GM19239 (cell line): ENCODE measurements around the gene ARAP1.

ENCODE experiments used
- DNase-seq: peaks from one replicate; pipeline ENCODE4 v3.0.0; 2011; ENCODE audit warnings: low spot score; ENCODE audit not compliant: insufficient read length
- FAIRE-seq: peaks from 2 replicates; lab custom pipeline; 2011; peaks lifted over from hg19 to GRCh38; lab: Jason Lieb, UNC

ARAP1 gene

DNA sequence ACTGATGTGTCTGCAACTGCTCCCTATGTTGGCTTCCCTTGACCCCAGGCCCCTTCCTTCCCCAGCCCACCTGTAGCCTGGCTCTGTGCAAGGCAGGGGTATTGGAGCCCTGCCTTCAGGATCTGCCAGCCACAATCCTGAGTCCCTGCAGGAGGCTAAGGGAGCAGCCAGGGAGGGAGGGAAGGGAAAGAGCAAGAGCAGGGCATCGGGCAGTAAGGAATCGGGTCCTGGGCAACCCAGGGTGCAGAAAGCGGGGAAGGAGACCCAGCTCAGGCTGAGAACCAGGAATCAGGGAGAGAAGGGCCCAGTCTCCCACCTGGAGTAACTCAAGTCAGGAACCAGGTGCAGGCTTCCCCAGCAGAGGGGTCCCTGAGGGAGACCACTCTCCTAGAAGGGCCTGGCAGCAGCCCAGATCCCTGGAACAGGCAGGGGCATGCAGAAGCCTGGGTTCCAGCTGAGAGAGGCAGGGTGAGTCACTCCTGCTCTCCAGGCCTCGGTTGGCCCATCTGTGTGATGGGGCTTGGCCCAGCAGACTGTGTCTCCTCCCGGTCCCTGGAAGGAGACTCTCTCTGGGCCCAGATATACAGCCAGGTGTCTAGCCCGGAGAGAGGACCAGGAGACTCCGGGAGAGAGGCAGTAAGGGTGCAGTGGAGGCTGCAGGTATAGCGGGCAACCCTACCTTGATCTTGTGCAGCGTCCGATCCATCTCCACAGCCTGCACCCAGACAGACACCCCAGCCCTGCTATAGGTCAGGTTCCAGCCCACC lies 28.3 kb upstream of the ARAP1 start:
- FAIRE-seq: no peak
- DNase-seq: no peak

DNA sequence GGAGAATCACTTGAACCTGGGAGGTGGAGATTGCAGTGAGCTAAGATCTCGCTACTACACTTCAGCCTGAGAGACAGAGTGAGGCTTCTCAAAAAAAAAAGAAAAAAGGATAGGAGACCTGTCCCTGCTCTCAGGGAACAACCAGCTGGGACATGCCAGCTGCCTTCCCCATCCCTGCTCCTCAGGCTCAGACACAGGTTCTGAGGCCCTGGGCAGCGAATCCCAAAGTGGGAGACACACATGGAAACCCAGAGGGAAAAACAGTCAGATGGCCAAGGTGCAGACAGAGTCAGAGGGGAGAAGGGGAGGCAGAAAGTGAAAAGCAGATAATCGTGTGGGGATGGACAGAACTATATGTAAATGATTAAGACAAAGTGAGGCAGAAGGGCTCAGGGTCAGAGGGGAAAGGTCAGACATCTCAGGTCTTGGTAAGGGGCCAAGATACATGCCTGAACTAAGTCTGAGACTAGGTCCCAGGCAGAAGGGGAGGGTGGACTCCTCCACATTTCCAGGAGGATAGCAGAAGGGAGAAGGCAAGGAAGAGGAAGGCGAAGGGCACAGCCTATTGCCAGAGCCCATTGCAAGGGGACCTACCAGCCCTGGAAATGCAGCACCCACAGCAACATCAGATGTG lies 27.4 kb upstream of the ARAP1 start:
- no peak for FAIRE-seq
- DNase-seq: no peak

DNA sequence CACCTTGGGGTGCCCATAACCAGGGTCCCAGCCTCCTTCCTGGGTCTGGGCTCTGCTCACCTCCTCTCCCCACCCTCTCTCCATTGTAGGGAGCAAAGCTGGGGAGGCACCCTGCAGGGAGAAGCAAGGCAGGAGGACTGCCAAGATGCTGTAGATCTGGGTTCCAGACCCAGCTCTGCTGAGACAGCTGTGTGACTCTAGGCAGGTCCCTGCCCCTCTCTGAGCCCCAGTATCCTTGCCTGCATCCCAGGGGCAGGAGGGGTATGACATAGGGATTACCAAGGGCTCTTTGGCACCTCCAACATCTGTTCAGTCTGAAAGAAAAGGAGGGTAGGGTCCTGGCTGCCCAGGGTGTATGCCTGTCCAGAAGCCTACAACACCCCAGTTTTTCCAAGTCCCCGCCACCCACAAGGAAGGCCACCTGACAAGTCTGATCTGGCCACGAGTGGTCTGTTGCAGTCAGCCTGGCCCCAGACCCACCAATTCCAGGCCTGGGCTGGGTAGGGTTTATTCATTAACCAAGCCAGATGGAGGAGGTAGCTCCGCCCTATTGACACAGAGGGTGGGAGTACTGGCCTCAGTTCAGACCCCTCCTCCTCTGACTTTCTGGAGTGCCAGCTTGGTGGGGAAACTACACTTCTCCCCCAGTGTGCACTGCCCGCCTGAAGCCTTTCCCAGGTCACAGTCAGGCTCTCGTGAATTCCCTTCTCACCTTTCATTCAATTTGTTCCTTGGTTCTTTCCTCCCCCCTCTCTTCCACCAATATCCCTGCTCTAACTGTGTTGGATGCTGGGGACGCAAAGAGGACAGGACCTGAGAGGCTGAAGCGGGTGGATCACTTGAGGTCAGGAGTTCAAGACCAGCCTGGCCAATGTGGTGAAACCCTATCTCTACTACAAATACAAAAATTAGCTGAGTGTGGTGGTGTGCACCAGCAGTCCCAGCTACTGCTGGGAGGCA lies 26.6 kb upstream of the ARAP1 start:
- FAIRE-seq (no peak), DNase-seq (no peak)

DNA sequence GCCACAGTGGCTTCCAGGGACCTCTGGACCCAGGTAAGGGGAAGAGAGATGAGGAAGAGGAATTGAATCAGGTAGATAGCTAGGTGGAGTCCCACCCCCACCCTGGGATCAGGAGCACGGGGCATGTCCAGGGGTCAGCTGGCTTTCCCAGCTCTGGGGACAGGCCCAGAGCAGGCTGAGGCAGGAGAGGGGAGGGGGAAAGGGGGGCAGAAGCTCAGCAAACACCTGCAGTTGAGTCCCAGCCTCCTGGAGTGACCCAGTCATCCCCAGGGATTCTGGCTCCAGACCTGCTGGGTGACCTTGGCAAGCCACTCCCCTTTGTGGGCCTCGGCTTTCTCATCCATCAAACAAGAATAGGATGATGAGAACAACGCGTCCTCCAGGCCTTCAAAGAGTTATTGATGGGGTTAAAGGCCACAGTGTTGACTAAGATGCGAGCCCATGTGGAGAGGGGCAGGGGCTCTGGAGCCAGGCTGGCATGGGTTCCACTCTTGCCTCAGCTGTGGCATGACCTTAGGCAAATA lies 25.6 kb upstream of the ARAP1 start:
- no peak for FAIRE-seq
- DNase-seq: no peak

DNA sequence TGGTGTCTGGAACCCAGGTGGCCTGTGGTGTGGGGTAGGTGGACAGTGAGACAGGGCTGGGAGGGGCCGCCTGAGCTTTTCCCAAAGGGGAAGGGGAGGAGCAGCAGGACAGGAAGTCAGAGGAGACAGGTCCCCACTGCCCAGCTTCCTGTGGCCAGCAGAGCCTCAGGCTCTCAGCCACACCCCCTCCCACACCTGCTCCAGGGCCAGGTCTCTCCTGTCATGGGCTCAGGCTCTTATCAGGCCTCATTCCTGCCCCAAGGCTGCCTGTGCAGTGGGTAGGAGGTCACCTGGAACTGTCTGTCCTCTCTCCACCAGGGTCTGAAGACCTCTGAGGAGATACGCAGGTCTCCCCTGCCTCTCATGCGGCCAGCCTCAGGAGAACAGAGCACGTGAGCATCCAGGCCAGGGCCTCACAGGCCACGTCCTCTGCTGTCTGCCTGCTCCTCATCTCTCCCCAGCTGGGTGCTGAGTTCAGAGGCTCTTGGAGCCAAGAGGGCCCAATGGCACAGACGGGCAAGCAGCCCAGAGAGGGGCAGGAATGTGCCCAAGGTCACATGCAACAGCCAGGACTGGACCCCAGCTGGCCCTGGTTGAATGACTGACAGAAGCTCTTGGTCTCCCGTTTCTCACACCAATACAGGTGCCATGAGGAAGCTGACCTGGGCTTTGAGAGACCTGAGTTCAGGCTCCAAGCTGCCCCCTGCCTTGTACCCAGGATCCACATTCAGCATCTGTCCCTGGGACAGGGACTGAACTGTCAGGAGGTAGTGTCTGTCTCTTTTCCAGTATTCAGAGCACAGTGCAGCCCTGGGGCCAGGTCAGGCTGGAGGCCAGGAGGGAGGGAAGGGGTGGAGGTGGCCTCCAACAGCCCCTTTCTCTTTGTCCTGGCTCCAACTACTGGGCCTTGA lies 24.9 kb upstream of the ARAP1 start:
- DNase-seq: no peak
- no peak for FAIRE-seq

DNA sequence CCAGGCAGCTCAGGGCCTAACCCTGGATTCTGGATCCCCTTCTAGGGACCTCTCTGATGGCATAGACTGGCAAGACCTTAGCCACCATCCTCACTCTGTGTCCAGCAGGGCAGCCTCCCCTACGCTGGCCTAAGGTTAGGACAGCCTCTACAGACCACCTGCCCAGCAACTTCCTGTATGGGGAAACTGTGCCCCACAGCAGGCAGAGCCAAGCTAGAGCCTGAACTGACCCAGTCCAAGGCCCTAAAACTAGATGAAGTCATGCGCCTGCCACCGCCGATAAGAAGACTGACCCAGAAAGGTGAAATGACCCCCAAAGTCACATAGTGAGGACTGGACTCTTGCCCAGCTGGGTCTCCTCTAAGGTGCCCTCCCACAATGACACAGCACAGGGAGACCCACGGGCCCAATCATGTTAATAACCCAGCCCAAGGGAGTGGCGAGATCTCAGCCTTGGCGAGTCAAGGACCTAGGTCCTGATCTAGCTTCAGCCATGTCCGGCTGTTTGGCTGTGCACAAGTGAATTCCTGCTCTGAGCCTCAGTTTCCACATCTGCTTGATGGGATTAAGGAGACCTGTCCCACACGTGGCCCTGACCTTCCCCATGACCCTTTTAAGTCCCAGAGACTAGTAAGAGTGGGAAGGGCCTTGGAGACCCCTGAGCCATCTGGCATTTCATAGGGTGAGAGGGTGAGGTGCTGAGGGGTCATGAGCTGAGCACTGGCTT lies 24.1 kb upstream of the ARAP1 start:
- no peak for DNase-seq
- no peak for FAIRE-seq

DNA sequence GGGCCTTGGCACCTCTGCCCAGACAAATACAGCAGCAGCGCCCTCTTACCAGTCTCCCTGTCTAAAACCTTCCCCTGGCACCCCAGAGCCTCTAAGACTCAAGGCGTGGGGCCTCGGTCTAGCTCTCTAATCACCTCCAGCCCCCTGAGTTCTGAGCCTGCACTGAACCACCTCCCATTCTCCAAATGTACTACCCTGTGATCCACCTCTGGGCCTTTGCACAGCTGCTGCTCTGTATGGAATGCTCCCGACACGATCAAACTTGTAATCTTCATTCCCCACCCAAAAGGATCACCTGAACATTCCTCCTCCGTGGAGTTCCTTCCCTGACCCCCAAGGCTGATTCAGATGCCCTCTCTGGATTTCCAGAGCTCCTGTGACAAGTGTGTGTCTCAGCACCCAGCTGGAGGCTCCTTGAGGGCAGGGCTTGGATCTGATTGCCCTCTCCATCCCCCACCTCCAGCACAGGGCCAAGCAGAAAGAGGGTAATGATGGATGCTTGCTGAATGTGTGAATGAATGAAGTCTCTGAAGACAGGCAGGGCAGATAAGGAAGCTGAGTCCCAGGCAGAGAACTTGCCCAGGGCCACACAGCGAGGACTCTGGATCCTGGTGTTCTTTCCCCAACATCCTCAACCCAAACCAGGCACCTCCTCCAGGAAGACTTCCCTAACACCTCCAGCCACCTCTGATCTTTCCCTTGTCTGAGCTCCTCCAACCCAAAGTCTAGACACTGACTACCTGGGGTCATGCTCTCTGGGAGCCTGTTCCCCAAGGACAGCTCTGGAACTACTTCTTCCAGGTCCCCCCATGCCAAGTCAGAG lies 23.3 kb upstream of the ARAP1 start:
- FAIRE-seq: no peak
- DNase-seq: no peak

DNA sequence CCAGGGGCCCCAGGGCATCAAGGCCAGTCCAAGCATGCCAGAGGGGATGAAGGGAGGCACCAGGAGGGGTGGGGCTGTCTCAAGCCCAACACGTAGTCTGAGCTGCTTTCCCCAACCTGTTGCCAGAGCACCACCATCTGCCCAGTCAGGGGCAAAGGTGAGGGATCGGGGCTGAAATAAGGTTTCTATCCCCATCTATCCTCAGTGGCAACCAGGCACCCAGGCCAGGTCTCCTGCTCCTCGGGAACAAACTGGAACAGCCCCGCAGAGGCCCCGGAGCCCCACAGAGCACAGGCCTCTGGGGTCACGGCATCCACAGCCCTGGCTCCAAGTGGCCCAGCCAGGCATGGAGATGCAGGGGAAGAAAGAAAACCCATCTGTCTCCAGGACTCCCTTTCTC lies 22.3 kb upstream of the ARAP1 start:
- FAIRE-seq: no peak
- DNase-seq: no peak

DNA sequence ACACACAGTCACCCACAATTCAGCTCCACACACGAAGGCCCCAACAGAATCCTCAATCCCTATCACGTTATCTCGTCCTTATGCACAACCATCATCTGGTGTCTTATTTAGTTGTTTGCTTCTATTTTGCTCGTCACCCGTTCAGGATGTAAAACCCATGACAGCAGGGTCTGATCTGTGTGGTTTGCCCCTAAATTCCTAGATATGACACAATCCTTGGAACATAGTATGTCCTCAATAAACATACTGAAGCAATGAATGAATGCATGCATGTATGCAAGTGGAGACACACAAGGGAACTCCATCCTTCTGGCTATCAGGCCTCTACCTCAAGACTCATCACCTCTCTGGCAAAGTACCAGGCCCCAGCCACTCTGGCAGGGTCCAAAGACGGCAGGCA lies 21.5 kb upstream of the ARAP1 start:
- FAIRE-seq (no peak), DNase-seq (no peak)

DNA sequence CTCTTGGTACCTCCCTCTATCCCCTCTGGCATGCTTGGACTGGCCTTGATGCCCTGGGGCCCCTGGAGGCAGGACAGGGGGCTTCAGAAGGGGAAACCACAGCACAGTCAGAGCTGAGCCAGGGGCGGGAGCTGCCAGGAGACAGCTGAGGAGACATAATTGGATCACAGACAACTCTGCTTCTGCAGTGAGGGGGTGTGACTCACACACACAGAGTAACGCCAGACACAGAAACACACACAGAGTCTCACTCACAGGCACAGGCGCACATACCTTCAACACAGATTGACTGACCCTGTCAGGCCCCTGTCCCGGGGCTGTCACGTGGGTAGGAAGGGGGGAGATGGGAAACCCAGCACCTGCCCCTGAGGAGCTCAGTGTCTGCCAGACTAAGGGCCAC lies 21.1 kb upstream of the ARAP1 start:
- FAIRE-seq (no peak), DNase-seq (no peak)

DNA sequence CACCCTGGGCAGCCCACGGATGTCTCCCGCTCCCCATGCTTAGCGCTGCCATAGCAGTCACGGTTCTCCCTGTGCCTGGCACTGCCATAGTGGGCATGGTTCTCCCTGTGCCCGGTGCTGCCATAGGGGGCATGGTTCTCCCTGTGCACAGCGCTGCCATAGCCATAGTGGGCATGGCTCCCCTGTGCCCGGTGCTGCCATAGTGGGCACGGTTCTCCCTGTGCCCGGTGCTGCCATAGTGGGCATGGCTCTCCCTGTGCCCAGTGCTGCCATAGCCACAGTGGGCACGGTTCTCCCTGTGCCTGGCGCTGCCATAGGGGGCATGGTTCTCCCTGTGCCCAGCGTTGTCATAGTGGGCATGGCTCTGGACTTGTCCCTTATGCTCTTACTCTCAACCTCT lies 19.9 kb upstream of the ARAP1 start:
- FAIRE-seq: no peak
- no peak for DNase-seq

DNA sequence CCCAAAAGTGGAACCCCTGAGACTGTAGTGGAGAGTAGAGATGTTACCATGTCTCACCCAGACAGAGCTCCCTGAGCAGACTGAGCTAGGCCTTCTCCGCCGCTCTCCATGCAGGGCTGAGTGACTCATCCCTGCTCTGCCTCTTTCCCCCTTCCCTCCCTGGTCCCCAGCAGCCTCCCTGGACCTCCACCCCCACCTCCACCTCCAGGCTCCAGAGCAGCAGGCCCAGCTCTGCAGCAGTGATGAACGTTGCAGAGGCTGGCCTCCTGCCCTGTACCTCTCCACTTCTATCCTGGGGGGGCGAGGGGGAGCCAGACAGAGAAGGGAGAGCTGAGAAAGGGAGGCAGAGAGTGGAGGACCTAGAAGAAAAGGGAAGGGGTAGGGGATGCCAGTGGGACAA lies 19.3 kb upstream of the ARAP1 start:
- DNase-seq: no peak
- no peak for FAIRE-seq

DNA sequence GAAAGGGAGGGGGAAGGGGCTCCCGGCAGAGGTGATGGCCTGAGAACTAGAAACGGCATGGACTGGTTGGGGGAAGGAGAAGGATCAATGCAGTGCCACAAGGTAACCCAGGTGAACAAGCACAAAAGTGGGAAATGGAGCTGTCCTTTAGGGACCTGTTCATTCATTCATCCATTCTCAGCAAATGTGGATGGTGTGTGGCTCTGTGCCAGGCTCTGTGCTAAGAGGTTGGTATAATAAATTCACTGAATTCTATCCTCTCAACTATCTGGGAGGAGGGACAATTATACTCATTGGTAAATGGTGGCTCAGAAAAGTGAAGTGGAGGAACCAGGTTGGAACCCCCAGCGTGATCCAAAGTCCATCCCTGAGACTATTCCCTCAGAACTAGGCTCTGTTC lies 18.6 kb upstream of the ARAP1 start:
- FAIRE-seq (no peak), DNase-seq (no peak)

DNA sequence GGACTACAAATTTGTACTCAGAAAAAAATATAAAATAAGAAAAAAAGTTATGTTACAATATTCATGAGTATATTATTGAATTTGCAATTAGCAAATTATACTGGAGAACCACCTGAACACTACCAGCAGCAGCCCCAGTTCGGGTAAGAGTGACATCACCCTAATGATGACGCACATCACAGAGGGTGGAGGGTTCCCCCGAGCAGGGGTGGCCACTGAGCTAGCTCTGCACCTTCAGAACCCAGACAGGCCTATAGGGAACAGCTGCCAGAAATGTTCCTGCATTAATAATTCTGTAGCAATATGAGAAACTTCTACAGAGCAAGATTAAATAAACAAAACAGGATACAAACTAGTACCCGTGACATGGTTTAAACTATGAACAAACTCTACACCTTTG lies 17.5 kb upstream of the ARAP1 start:
- DNase-seq: no peak
- FAIRE-seq: no peak

DNA sequence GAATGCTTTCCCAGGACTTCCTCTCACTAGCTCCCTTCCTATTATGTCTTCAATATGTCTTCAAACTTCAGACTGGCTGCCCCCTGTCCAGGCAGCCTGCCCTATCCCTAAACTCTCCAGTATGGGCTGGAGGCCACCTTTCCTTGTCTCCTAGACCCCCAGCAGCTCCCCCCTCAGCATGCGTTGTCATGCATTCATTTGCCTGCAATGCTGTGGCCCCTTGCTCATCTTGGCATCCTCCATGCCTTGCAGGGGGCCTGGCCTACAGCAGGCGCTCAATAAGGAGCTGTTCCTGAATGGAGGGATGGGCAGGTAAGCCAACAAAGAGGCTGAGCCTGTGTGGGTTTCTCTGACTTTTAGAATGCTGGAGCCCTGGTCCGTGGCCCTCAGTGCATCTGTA lies 16.4 kb upstream of the ARAP1 start:
- FAIRE-seq (no peak), DNase-seq (no peak)

DNA sequence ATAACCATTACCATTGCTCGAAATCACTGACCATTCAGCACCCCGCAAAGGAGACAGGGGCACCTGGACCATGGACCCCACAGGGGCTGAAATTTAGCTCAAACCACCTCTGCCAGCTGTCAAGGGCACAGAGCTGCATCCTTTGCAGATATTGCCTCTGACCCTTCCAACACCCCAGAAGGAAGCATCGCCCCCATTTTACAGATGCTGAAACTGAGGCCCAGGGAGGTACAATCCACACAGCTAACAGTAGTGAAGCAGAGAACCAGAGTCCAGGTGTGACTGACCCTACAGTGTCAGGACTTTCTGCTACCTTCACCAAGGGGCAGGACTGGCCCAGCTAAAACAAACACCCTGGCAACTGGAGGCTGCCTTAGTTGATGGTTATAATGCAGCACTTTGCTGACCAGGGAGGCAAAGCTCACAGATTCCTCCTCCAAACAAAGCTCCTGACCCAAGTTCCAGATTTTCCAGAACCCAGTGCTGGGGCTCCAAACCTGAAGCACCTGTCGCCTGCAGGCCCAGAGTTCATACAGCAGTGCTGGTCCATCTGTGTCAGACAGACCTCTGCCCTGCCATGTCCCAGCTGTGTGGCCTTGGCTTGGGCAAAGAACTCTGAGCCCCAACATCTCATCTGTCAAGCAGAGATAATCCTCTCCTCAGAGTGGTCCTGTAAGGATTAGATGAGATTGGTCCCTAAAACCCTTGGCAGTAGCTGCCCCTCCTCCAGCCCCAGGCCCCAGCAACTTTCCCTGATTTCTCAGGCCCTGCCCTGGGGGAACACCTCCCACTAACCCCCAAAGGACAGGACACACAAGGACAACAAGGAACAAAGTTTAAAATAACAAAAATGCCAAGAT lies 15.2 kb upstream of the ARAP1 start:
- FAIRE-seq: no peak
- DNase-seq: no peak

DNA sequence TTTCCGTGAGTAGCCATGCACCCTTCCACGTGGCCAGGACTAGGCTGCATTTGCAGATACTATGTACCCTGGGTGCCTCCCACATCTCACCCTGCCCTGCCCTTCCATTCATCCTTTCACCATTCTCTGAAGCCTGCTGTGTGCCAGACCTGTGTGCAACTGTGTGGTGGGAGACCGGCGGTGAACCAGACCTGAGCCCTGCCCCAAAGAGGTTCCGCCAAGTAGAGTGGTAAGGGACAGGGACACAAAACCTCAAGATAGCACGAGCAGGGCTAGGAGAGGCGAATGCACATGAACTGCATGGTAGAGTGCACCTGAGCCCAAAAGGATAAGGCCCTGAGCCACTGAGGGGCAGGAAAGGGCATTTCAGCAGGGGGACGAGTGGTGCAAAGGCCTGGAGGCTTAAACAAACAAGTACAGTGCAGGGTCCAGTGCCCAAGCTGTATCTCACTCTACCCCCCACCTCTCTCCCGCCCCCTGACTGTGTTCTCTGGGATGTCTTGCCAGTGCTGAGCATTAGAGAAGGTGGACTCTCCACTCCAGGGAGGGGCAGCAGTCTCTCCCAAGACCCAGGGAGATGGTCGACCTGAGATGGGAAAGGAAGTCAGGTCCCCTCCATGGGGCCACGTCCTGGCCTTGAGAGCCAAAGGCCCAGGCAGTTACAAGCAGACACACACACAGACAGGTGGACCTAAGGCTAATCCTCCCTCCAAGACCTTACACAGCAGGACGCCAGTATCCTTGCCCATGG lies 14.1 kb upstream of the ARAP1 start:
- DNase-seq: no peak

More for the DNA sequence above, 14.1 kb upstream of the ARAP1 start:
- no peak for FAIRE-seq
